Fibroblast of pulmonary artery (primary cell): ENCODE results near the gene PARPBP.

Experiments
- DNase-seq: peaks from one replicate; pipeline ENCODE4 v3.0.0-alpha.2; 2010; ENCODE audit warnings: low read depth
- H3K4me3 ChIP-seq: replicated peaks from 2 replicates; pipeline ENCODE4 v1.5.1; 2011; ENCODE audit warnings: low read depth, mild to moderate bottlenecking, control low read depth, low read length, moderate library complexity
- TF ChIP-seq, protein P1 (sequence below): IDR thresholded peaks from 2 replicates; pipeline ENCODE4 v1.5.1; 2011; ENCODE audit warnings: mild to moderate bottlenecking, control low read depth, low read length, inconsistent platforms; ENCODE audit errors: missing control alignments

The PARPBP gene

GRCh38 chr12:102197789-102198188 lies 77.8 kb downstream of the PARPBP start, which contains the start of gene PMCH:
PMCH (minus strand) TSS chr12:102197833; CDS start chr12:102197770, 63 bp downstream.
- TF ChIP-seq, protein P1, sequence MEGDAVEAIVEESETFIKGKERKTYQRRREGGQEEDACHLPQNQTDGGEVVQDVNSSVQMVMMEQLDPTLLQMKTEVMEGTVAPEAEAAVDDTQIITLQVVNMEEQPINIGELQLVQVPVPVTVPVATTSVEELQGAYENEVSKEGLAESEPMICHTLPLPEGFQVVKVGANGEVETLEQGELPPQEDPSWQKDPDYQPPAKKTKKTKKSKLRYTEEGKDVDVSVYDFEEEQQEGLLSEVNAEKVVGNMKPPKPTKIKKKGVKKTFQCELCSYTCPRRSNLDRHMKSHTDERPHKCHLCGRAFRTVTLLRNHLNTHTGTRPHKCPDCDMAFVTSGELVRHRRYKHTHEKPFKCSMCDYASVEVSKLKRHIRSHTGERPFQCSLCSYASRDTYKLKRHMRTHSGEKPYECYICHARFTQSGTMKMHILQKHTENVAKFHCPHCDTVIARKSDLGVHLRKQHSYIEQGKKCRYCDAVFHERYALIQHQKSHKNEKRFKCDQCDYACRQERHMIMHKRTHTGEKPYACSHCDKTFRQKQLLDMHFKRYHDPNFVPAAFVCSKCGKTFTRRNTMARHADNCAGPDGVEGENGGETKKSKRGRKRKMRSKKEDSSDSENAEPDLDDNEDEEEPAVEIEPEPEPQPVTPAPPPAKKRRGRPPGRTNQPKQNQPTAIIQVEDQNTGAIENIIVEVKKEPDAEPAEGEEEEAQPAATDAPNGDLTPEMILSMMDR = no peak
- DNase-seq = peak; percentile 31
- no peak within 1 kb of the TSS for H3K4me3 ChIP-seq

DNA sequence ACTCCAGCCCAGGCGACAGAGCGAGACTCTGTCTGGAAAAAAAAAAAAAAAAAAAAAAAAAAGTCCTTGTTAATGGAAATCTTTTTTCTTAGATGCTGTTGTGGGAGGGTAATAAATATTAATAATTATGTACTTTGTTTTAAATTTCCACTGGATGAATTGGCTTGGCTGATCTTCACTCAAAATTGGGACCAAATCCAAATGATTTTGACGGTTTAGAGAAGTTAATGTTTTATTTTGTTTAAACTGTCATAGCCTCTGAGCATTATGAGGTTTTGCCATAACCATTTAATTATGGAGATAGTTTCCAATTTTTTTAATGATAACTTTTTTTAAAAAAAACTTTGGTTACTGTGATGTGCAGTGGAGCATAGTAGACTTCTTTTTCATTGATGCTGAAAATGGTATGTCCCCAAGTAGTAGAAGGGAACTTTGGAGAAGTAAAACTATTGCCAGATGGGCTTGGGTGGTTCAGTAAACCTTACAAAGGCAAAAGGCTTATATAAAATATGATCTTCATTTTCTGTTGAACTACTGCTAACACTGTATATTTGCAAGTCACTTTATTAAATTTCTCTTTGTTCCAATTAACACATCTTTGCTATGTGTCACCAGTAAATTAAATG lies 81.6 kb downstream of the PARPBP start:
- H3K4me3 ChIP-seq = no peak overlapping the region
- no peak for DNase-seq
- TF ChIP-seq, protein P1 = no peak

DNA sequence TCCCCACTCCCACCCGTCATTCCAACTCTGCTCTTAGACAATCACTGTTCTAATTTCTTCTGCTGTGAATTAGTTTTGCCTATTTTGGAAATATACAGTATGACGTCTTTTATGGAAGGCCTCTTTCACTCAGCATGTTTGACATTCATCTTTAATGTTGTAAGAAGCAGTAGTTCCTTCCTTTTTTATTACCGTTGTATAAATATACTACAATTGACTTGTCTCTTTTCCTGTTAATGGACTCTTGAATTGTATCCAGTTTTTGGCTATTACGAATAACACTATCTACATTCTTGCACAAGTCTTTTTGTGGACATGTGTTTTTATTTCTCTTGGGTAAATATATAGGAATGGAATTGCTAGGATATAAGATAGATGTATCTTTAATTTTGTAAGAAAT lies 82.6 kb downstream of the PARPBP start:
- TF ChIP-seq, protein P1 = no peak
- peak; percentile 45 for DNase-seq
- H3K4me3 ChIP-seq = no peak overlapping the region

GRCh38 chr12:102204025-102204424 lies 84.0 kb downstream of the PARPBP start:
- no peak for DNase-seq
- TF ChIP-seq, protein P1 = no peak
- H3K4me3 ChIP-seq = no peak overlapping the region

DNA sequence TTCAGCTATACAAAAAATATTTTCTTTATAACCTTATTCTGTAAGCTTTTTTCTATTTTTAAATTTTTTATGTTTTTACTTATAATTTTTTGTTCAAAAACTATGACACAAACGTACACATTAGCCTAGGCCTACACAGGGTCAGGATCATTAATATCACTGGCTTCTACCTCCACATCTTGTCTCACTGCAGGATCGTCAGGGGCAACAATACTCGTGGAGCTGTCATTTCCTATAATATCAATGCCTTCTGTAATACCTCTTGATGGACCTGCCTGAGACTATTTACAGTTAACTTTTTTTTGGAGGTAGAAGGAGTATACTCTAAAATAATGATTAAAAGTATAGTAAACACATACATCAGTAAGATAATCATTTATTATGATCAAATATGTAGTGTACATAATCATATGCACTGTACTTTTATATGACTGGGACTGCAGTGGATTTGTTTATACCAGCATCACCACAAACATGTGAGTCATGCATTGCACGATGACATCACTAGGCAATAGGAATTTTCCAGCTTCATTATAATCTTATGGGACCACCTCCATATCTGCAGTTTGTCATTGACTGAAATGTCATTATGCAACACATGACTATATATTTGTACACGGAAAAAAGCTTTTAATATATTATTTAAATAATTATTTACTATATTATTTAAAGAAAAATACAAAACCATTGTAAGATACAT lies 96.2 kb downstream of the PARPBP start:
- peak; percentile 71 for DNase-seq
- TF ChIP-seq, protein P1 = no peak
- H3K4me3 ChIP-seq = no peak overlapping the region

DNA sequence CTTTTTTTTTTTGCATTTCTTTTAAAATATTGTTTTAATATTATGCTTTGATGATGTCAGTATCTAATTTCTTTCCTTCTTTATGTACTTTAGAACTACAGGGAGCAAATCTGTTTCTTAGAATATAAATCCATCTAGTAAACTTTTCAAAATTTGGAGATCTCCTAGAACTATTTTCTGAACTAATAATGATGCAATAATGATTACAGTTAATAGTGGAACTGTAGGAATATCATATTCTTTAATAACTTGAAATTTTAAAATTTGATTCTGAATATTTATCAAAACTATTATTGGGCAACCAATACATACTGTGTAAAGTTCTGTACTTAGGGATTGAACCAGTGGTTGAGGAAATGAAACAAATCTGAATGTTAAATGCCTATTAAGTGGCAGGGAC lies 100.8 kb downstream of the PARPBP start:
- DNase-seq = no peak
- no peak overlapping the region for H3K4me3 ChIP-seq
- TF ChIP-seq, protein P1 = no peak
